Measurements from ENCODE around the gene SAT2.
A peak's percentile ranks its signal among the peaks of the same experiment; 100 is the strongest.

Gene SAT2

GRCh38 chr17:7613769-7614424, 13.7 kb downstream of the SAT2 start:
- H3K9ac ChIP-seq (ENCODE audit: low read length): peak overlapping the region; percentile 77
- H4K8ac ChIP-seq (ENCODE audit: low read depth, low read length): peak overlapping the region; percentile 59
- H3K79me2 ChIP-seq (ENCODE audit: control insufficient read depth, insufficient read depth, low read length, poor library complexity): peaks cover 6% of the 10 kb centered on the region
- H2BK5ac ChIP-seq (ENCODE audit: low read depth, low read length, poor library complexity): peak overlapping the region; percentile 62
- peak overlapping the region; percentile 53 for H3K18ac ChIP-seq (ENCODE audit: low read length)
- no peak overlapping the region for H2AK5ac ChIP-seq (ENCODE audit: low read length)
- no peak overlapping the region for H2AFZ ChIP-seq (ENCODE audit: insufficient read depth, low read length, poor library complexity)
- peak overlapping the region; percentile 19 for H2BK120ac ChIP-seq (ENCODE audit: insufficient read depth, low read length, poor library complexity)
- H3K79me1 ChIP-seq (ENCODE audit: low read length): peaks cover 7% of the 10 kb centered on the region
- H3K27ac ChIP-seq (ENCODE audit: low read depth, low read length): peak overlapping the region; percentile 91
- peak overlapping the region; percentile 85 for H3K14ac ChIP-seq (ENCODE audit: low read length)
- H3K4me3 ChIP-seq (ENCODE audit: low read depth, low read length): peak overlapping the region; percentile 88
- no peak overlapping the region for H2BK12ac ChIP-seq (ENCODE audit: low read length)
- no peaks in the 10 kb centered on the region for H3K9me3 ChIP-seq (ENCODE audit: insufficient read depth, low read depth, low read length)
- peak overlapping the region; percentile 80 for H3K4me2 ChIP-seq (ENCODE audit: low read length)
- H3K4me1 ChIP-seq (ENCODE audit: control insufficient read depth in 1 of 2, insufficient read depth in 2 of 2, low read length in 2 of 2): peaks cover 8 to 9% of the 10 kb centered on the region in 2 experiments
- WGBS (ENCODE audit: extremely low coverage, insufficient coverage, insufficient read length): no CpG with 5 or more reads among the region's 20 CpGs
- H3K27me3 ChIP-seq (ENCODE audit: insufficient read depth, low read length): no peaks in the 10 kb centered on the region
- peaks cover 0 to 3% of the 10 kb centered on the region in 2 experiments for H3K36me3 ChIP-seq (ENCODE audit: control insufficient read depth in 1 of 2, insufficient read depth in 2 of 2, low read length in 2 of 2)
- no peak overlapping the region for H3K23ac ChIP-seq (ENCODE audit: low read length)
- H4K91ac ChIP-seq (ENCODE audit: low read depth, low read length): peak overlapping the region; percentile 79
- peak overlapping the region; percentile 13 for H3K4ac ChIP-seq (ENCODE audit: low read depth, low read length)
- no peak overlapping the region for H4K12ac ChIP-seq (ENCODE audit: low read depth, low read length)
- DNase-seq: peak in 1 of 2 donors; percentile 44

- Histone ChIP-seq H4K91ac (ENCODE audit: low read depth, low read length) (no peak overlapping the region), H3K14ac (ENCODE audit: low read length) (no peak overlapping the region), H3K4me2 (ENCODE audit: low read length) (peak overlapping the region; percentile 10), H3K4ac (ENCODE audit: low read depth, low read length) (no peak overlapping the region), H3K9ac (ENCODE audit: low read length) (no peak overlapping the region), H3K36me3 (ENCODE audit: control insufficient read depth in 1 of 2, insufficient read depth in 2 of 2, low read length in 2 of 2) (peaks cover 3% of the 10 kb centered on the region in 2 experiments), H3K18ac (ENCODE audit: low read length) (no peak overlapping the region), H3K23ac (ENCODE audit: low read length) (no peak overlapping the region), H2AFZ (ENCODE audit: insufficient read depth, low read length, poor library complexity) (no peak overlapping the region), H3K27me3 (ENCODE audit: insufficient read depth, low read length) (no peaks in the 10 kb centered on the region), H2BK12ac (ENCODE audit: low read length) (no peak overlapping the region), H2AK5ac (ENCODE audit: low read length) (no peak overlapping the region), H3K9me3 (ENCODE audit: insufficient read depth, low read depth, low read length) (no peaks in the 10 kb centered on the region), H3K27ac (ENCODE audit: low read depth, low read length) (no peak overlapping the region), H3K4me1 (ENCODE audit: control insufficient read depth in 1 of 2, insufficient read depth in 2 of 2, low read length in 2 of 2) (peaks cover 8 to 9% of the 10 kb centered on the region in 2 experiments), H2BK120ac (ENCODE audit: insufficient read depth, low read length, poor library complexity) (no peak overlapping the region), H4K12ac (ENCODE audit: low read depth, low read length) (no peak overlapping the region), H3K79me2 (ENCODE audit: control insufficient read depth, insufficient read depth, low read length, poor library complexity) (peaks cover 6% of the 10 kb centered on the region), H3K79me1 (ENCODE audit: low read length) (peaks cover 7% of the 10 kb centered on the region), H4K8ac (ENCODE audit: low read depth, low read length) (no peak overlapping the region), H2BK5ac (ENCODE audit: low read depth, low read length, poor library complexity) (no peak overlapping the region), H3K4me3 (ENCODE audit: low read depth, low read length) (no peak overlapping the region)
- no CpG with 5 or more reads among the region's 1 CpG for WGBS (ENCODE audit: extremely low coverage, insufficient coverage, insufficient read length)
- no peak for DNase-seq
Observed at GRCh38 chr17:7612294-7612640, 15.4 kb downstream of the SAT2 start.

DNA sequence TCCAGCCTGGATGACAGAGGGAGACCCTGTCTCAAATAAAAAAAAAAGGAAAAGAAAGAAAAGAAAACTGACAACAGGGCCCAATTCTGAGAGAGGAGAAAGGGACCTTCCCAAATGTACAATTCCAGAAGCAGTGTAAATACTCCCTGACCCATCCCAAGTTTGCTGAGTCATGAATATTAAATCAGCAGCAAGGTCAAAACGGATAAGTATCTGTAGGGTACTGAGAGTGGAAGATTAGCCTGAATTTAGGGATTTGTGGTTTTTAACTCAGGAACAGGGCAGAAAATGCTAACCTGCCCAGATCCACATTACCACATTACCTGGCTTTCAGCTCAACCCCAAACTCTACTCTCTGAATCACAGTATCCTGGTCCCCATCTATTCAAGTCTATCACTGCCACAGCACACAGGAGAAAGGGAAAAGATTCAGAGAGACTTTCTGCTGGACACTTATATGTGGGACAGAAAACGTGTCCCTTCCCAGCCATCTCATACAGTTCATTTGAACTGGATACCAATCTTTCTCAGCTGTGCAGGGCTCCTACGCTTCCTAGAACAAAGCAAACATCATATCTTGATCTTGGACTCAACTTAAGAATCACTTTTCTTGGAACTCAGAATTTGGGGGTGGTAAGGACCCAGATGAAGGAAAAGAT, 15.9 kb downstream of the SAT2 start:
- peaks cover 8 to 9% of the 10 kb centered on the region in 2 experiments for H3K4me1 ChIP-seq (ENCODE audit: control insufficient read depth in 1 of 2, insufficient read depth in 2 of 2, low read length in 2 of 2)
- no peak overlapping the region for H3K27ac ChIP-seq (ENCODE audit: low read depth, low read length)
- peaks cover 3% of the 10 kb centered on the region in 2 experiments for H3K36me3 ChIP-seq (ENCODE audit: control insufficient read depth in 1 of 2, insufficient read depth in 2 of 2, low read length in 2 of 2)
- H3K4ac ChIP-seq (ENCODE audit: low read depth, low read length): peak overlapping the region; percentile 42
- H3K79me2 ChIP-seq (ENCODE audit: control insufficient read depth, insufficient read depth, low read length, poor library complexity): peaks cover 6% of the 10 kb centered on the region
- no peak overlapping the region for H2BK12ac ChIP-seq (ENCODE audit: low read length)
- no peaks in the 10 kb centered on the region for H3K9me3 ChIP-seq (ENCODE audit: insufficient read depth, low read depth, low read length)
- no peak overlapping the region for H2BK120ac ChIP-seq (ENCODE audit: insufficient read depth, low read length, poor library complexity)
- H2AFZ ChIP-seq (ENCODE audit: insufficient read depth, low read length, poor library complexity): no peak overlapping the region
- H3K4me2 ChIP-seq (ENCODE audit: low read length): no peak overlapping the region
- no CpG with 5 or more reads among the region's 3 CpGs for WGBS (ENCODE audit: extremely low coverage, insufficient coverage, insufficient read length)
- no peak overlapping the region for H2BK5ac ChIP-seq (ENCODE audit: low read depth, low read length, poor library complexity)
- H3K23ac ChIP-seq (ENCODE audit: low read length): no peak overlapping the region
- no peak overlapping the region for H4K8ac ChIP-seq (ENCODE audit: low read depth, low read length)
- H3K18ac ChIP-seq (ENCODE audit: low read length): peak overlapping the region; percentile 51
- H3K4me3 ChIP-seq (ENCODE audit: low read depth, low read length): no peak overlapping the region
- no peak overlapping the region for H4K12ac ChIP-seq (ENCODE audit: low read depth, low read length)
- no peak overlapping the region for H4K91ac ChIP-seq (ENCODE audit: low read depth, low read length)
- no peaks in the 10 kb centered on the region for H3K27me3 ChIP-seq (ENCODE audit: insufficient read depth, low read length)
- H3K14ac ChIP-seq (ENCODE audit: low read length): no peak overlapping the region
- DNase-seq: no peak
- H3K79me1 ChIP-seq (ENCODE audit: low read length): peaks cover 7% of the 10 kb centered on the region
- H2AK5ac ChIP-seq (ENCODE audit: low read length): no peak overlapping the region
- H3K9ac ChIP-seq (ENCODE audit: low read length): no peak overlapping the region

GRCh38 chr17:7610641-7611040, 17.0 kb downstream of the SAT2 start:
- Histone ChIP-seq H3K27me3 (ENCODE audit: insufficient read depth, low read length) (no peaks in the 10 kb centered on the region), H3K14ac (ENCODE audit: low read length) (no peak overlapping the region), H3K4me3 (ENCODE audit: low read depth, low read length) (no peak overlapping the region), H3K18ac (ENCODE audit: low read length) (no peak overlapping the region), H2BK5ac (ENCODE audit: low read depth, low read length, poor library complexity) (no peak overlapping the region), H3K4me1 (ENCODE audit: control insufficient read depth in 1 of 2, insufficient read depth in 2 of 2, low read length in 2 of 2) (peaks cover 8 to 9% of the 10 kb centered on the region in 2 experiments), H4K91ac (ENCODE audit: low read depth, low read length) (no peak overlapping the region), H2BK12ac (ENCODE audit: low read length) (no peak overlapping the region), H3K36me3 (ENCODE audit: control insufficient read depth in 1 of 2, insufficient read depth in 2 of 2, low read length in 2 of 2) (peaks cover 5 to 8% of the 10 kb centered on the region in 2 experiments), H4K8ac (ENCODE audit: low read depth, low read length) (no peak overlapping the region), H3K23ac (ENCODE audit: low read length) (no peak overlapping the region), H2AK5ac (ENCODE audit: low read length) (no peak overlapping the region), H3K79me1 (ENCODE audit: low read length) (peaks cover 7% of the 10 kb centered on the region), H3K27ac (ENCODE audit: low read depth, low read length) (no peak overlapping the region), H3K9me3 (ENCODE audit: insufficient read depth, low read depth, low read length) (no peaks in the 10 kb centered on the region), H3K4ac (ENCODE audit: low read depth, low read length) (no peak overlapping the region), H3K4me2 (ENCODE audit: low read length) (no peak overlapping the region), H2AFZ (ENCODE audit: insufficient read depth, low read length, poor library complexity) (no peak overlapping the region), H3K79me2 (ENCODE audit: control insufficient read depth, insufficient read depth, low read length, poor library complexity) (peaks cover 6% of the 10 kb centered on the region), H4K12ac (ENCODE audit: low read depth, low read length) (no peak overlapping the region), H2BK120ac (ENCODE audit: insufficient read depth, low read length, poor library complexity) (no peak overlapping the region), H3K9ac (ENCODE audit: low read length) (no peak overlapping the region)
- DNase-seq: no peak
- no CpG with 5 or more reads among the region's 2 CpGs for WGBS (ENCODE audit: extremely low coverage, insufficient coverage, insufficient read length)

All from trophoblast cell (in vitro differentiated cells and primary cell).